Adrenal gland (tissue), 12 donors: ENCODE measurements around the gene RTEL1. TPM values are rescaled to one million over a fixed set of nuclear protein-coding genes. Genes with fewer than 3 reads are reported as not detected.

Source experiments
- DNase-seq, 7 donors: peaks; one replicate each; pipeline ENCODE4 v3.0.0-alpha.2; 2019 to 2020
- H3K27ac ChIP-seq, 5 donors: fragments of 200-600 bp; sonication (generic) in 4 of 5; 1 replicate in 3 of 5; 2 replicates in 2 of 5; pipeline versions ENCODE4 v1.5.1 to v1.8.0; 2016 to 2020; ENCODE audit warnings: mild to moderate bottlenecking in 1 of 5
- H3K27me3 ChIP-seq: fragments of 200-600 bp; 2 replicates; pipeline ENCODE4 v1.8.0; 2021
- H3K36me3 ChIP-seq, 2 donors: fragments of 200-600 bp; replicated peaks in 1 of 2; 1 replicate in 1 of 2; 2 replicates in 1 of 2; pipeline versions ENCODE4 v1.5.1 to v1.8.0; 2018 to 2022
- H3K4me1 ChIP-seq, 2 donors: fragments of 200-600 bp; replicated peaks in 1 of 2; 1 replicate in 1 of 2; 2 replicates in 1 of 2; pipeline versions ENCODE4 v1.5.1 to v1.8.0; 2018 to 2021
- H3K4me3 ChIP-seq, 4 donors: fragments of 200-600 bp; sonication (generic) in 3 of 4; one replicate each; pipeline ENCODE4 v1.5.1; 2016 to 2018
- H3K9me3 ChIP-seq, 3 donors: fragments of 200-600 bp; sonication (generic) in 1 of 3; replicated peaks in 1 of 3; 1 replicate in 2 of 3; 2 replicates in 1 of 3; pipeline versions ENCODE4 v1.5.1 to v1.8.0; 2016 to 2021
- CTCF ChIP-seq, 6 experiments: fragments of 450-650 bp in 4 of 6; fragments of 200-600 bp in 2 of 6; sonication (generic) in 1 of 6; IDR thresholded peaks; 1 replicate in 5 of 6; 2 replicates in 1 of 6; pipeline versions ENCODE4 v1.5.1 to v1.8.0; 2016 to 2021; ENCODE audit warnings: antibody characterized with exemption in 6 of 6, mild to moderate bottlenecking in 2 of 6, moderate library complexity in 1 of 6
- POLR2A ChIP-seq, 2 donors: fragments of 450-650 bp; IDR thresholded peaks; one replicate each; pipeline ENCODE4 v1.6.1; 2017; ENCODE audit warnings: antibody characterized with exemption in 2 of 2, mild to moderate bottlenecking in 2 of 2, moderate library complexity in 1 of 2
- WGBS, 4 donors: extraction: QIAGEN DNeasy Blood & Tissue Kit in 2 of 4; methylation state at CpG; one replicate each; pipeline versions ENCODE4 v1.1.5 to v1.1.7; 2013 to 2017; 5-methylcytosine and 5-hydroxymethylcytosine counted together
- intact Hi-C, 2 donors: fragments of 100-400 bp; cut with DNase I; formaldehyde crosslinking; loops; one replicate each; pipeline versions ENCODE4 v1.14.1 to v1.15.0; 2022 to 2023
- polyA plus RNA-seq, 3 donors: library from polyadenylated mRNA; stranded (reverse); fragments of 200-250 nt in 2 of 3; fragments of 350-450 nt in 1 of 3; fragmentation: Illumina TruSeq in 1 of 3; extraction: RNeasy Lipid Tissue Mini Kit (QIAGEN cat#74804) in 1 of 3; gene quantifications; one replicate each; pipeline ENCODE4 v1.2.3, GENCODE V29; 2013 to 2014
- total RNA-seq, 9 donors: library from RNA; depleted of rRNA in 4 of 9; stranded (reverse); fragments of >200 nt in 4 of 9; fragments of 120-200 nt in 1 of 9; fragmentation: NEBNext Ultra II Directional in 1 of 9; extraction: Animal tissue kit (Norgen Biotek cat#: 25700) in 1 of 9; gene quantifications; one replicate each; pipeline versions ENCODE4 v1.1.0 to v1.2.4, GENCODE V29; 2013 to 2023
- donor health status: healthy with polysubstance abuse.
- donor health status: Bipolar disorder and iron deficiency.
- donor health status: DM: yes; HTN: yes; CAD: no.
- donor health status: DM: no; HTN: no; CAD: no.
- donor health status: DM: no; HTN: no; CAD: no.
- donor health status: DM: yes; HTN: yes; CAD: no.

RTEL1 gene
- total and polyA plus RNA-seq, 12 donors = 9.4 to 110 (median 32.1) TPM

GRCh38 chr20:63672666-63673065 is 14.6 kb downstream of the RTEL1 start:
- H3K9me3 ChIP-seq = no peaks in the 10 kb centered on the region
- TF ChIP-seq CTCF (IDR thresholded peaks at IDR 0.05) = no peak
- no peak for TF ChIP-seq POLR2A (IDR thresholded peaks at IDR 0.05)
- no peaks in the 10 kb centered on the region for H3K4me1 ChIP-seq
- H3K36me3 ChIP-seq = peaks cover 0 to 46% of the 10 kb centered on the region in 2 donors
- DNase-seq = no peak
- WGBS, 4 donors = 93 to 100% (median 97%) methylated on average over 2 to 10 of the region's 10 CpGs
- no peaks in the 10 kb centered on the region for H3K27me3 ChIP-seq
- H3K27ac ChIP-seq = no peak overlapping the region
- no peak overlapping the region for H3K4me3 ChIP-seq
- intact Hi-C loops = no loop called here

- Histone ChIP-seq H3K4me1 (no peaks in the 10 kb centered on the region), H3K4me3 (no peak overlapping the region), H3K27ac (no peak overlapping the region), H3K27me3 (no peaks in the 10 kb centered on the region), H3K9me3 (no peaks in the 10 kb centered on the region), H3K36me3 (peaks cover 0 to 40% of the 10 kb centered on the region in 2 donors)
- intact Hi-C loops = no loop called here
- 94 to 99% (median 97%) methylated on average over 7 to 14 of the region's 14 CpGs for WGBS, 4 donors
- no peak for DNase-seq
- no peak for TF ChIP-seq CTCF (IDR thresholded peaks at IDR 0.05)
- TF ChIP-seq POLR2A (IDR thresholded peaks at IDR 0.05) = no peak
These were observed 15.8 kb downstream of the RTEL1 start for GRCh38 chr20:63673951-63674350.

GRCh38 chr20:63675681-63676368 is 17.7 kb downstream of the RTEL1 start:
- Histone ChIP-seq H3K4me1 (no peaks in the 10 kb centered on the region), H3K4me3 (no peak overlapping the region), H3K27me3 (no peaks in the 10 kb centered on the region), H3K36me3 (peaks cover 0 to 52% of the 10 kb centered on the region in 2 donors), H3K9me3 (no peaks in the 10 kb centered on the region), H3K27ac (no peak overlapping the region)
- intact Hi-C loops = no loop called here
- TF ChIP-seq CTCF (IDR thresholded peaks at IDR 0.05) (no peak), POLR2A (IDR thresholded peaks at IDR 0.05) (no peak)
- WGBS, 4 donors = 87 to 97% (median 94%) methylated on average over 18 to 20 of the region's 20 CpGs
- no peak for DNase-seq

- DNase-seq = no peak
- Histone ChIP-seq H3K9me3 (no peaks in the 10 kb centered on the region), H3K4me1 (peaks cover 0 to 16% of the 10 kb centered on the region in 2 donors), H3K27me3 (no peaks in the 10 kb centered on the region), H3K4me3 (no peak overlapping the region), H3K27ac (no peak overlapping the region), H3K36me3 (peaks cover 0 to 42% of the 10 kb centered on the region in 2 donors)
- TF ChIP-seq POLR2A (IDR thresholded peaks at IDR 0.05) (no peak), CTCF (IDR thresholded peaks at IDR 0.05) (no peak)
- intact Hi-C loops = no loop called here
- WGBS, 4 donors = 86 to 94% (median 92%) methylated on average over 6 to 13 of the region's 13 CpGs
These were observed 20.0 kb downstream of the RTEL1 start for GRCh38 chr20:63678071-63678470.
